ENCODE measurements around the gene ATXN2L.
"Not testable (repeated sequence)": the region's sequence is repeated elsewhere in the genome, so short reads cannot be mapped to it uniquely, and the experiment has no call there.

Gene ATXN2L

DNA sequence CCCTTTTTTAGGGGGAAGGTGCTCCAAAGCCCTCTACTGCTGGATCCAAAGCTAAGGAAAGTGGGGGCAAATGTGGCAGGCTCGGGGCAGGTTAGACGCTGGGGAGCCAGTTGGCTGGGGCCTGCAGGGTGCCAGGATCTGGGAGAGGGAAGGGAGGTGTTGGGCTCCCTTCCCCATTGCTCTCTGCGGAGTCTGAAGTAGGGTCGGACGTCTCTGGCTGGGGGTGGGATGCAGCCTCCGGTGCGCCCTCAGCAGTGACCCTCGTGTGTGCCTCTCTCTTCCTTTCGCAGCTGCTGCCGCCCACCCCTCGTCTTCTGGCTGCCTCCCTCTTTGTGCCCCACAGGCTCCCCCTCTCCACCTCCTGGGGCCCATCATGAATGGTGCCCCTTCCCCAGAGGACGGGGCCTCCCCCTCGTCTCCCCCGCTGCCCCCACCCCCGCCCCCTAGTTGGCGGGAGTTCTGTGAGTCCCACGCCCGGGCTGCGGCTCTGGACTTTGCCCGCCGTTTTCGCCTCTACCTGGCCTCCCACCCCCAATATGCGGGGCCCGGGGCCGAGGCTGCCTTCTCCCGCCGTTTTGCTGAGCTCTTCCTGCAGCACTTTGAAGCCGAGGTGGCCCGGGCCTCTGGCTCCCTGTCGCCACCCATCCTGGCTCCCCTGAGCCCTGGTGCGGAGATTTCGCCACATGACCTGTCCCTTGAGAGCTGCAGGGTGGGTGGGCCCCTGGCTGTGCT, 43.1 kb downstream of the ATXN2L start:
- TF ChIP-seq, protein P1, sequence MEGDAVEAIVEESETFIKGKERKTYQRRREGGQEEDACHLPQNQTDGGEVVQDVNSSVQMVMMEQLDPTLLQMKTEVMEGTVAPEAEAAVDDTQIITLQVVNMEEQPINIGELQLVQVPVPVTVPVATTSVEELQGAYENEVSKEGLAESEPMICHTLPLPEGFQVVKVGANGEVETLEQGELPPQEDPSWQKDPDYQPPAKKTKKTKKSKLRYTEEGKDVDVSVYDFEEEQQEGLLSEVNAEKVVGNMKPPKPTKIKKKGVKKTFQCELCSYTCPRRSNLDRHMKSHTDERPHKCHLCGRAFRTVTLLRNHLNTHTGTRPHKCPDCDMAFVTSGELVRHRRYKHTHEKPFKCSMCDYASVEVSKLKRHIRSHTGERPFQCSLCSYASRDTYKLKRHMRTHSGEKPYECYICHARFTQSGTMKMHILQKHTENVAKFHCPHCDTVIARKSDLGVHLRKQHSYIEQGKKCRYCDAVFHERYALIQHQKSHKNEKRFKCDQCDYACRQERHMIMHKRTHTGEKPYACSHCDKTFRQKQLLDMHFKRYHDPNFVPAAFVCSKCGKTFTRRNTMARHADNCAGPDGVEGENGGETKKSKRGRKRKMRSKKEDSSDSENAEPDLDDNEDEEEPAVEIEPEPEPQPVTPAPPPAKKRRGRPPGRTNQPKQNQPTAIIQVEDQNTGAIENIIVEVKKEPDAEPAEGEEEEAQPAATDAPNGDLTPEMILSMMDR (conservative IDR thresholded peaks at IDR 0.05; ENCODE audit: low read depth, low read length) = no peak
- no peak overlapping the region for H3K4me3 ChIP-seq (ENCODE audit: low read depth, low read length)

GRCh38 chr16:28866454-28866804, 43.6 kb downstream of the ATXN2L start:
- TF ChIP-seq, protein P1 (conservative IDR thresholded peaks at IDR 0.05; ENCODE audit: low read depth, low read length) = no peak
- DNase-seq (ENCODE audit: low read depth) = no peak
- H3K4me3 ChIP-seq (ENCODE audit: low read depth, low read length) = no peak overlapping the region

More for the DNA sequence above, 43.1 kb downstream of the ATXN2L start:
- DNase-seq (ENCODE audit: low read depth) = no peak

- DNase-seq (ENCODE audit: low read depth) = no peak
- TF ChIP-seq, protein P1 (conservative IDR thresholded peaks at IDR 0.05; ENCODE audit: low read depth, low read length) = no peak
- no peak overlapping the region for H3K4me3 ChIP-seq (ENCODE audit: low read depth, low read length)
These were observed 44.4 kb downstream of the ATXN2L start for GRCh38 chr16:28867241-28867640.

DNA sequence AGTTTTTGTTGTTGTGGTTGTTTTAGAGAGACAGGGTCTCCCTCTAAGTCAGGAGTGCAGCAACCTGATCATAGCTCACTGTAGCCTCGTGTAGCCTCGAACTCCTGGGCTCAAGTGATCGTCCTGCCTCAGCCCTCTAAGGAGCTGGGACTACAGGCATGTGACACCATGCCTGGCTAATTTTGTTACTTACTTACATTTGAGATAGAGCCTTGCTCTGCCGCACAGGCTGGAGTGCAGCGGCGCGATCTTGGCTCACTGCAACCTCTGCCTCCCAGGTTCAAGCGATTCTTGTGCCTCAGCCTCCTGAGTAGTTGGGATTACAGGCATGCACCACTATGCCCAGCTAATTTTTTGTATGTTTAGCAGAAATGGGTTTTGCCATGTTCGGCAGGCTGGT, 44.8 kb downstream of the ATXN2L start:
- not testable (repeated sequence) for H3K4me3 ChIP-seq (ENCODE audit: low read depth, low read length); DNase-seq (ENCODE audit: low read depth)

DNA sequence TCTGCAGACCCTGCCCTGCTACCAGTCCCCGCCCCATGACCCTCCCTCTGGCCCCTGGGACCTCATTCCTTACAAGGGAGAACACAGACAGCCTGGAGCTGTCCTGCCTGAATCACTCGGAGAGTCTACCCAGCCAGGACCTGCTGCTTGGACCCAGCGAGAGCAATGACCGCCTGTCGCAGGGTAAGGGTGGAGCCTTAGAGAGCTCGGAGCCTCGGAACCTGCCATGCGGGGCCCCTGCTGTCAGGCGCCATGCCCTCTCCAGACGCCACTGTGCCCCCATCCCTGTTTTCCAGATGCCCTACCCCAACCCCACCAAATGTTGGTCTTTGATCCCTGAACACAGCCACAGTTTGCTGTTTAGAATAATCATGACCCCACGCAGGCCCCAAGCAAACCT, 46.4 kb downstream of the ATXN2L start:
- H3K4me3 ChIP-seq (ENCODE audit: low read depth, low read length) = no peak overlapping the region
- DNase-seq (ENCODE audit: low read depth) = no peak
- TF ChIP-seq, protein P1 (conservative IDR thresholded peaks at IDR 0.05; ENCODE audit: low read depth, low read length) = no peak

- no peak for DNase-seq (ENCODE audit: low read depth)
- TF ChIP-seq, protein P1 (conservative IDR thresholded peaks at IDR 0.05; ENCODE audit: low read depth, low read length) = no peak
- no peak overlapping the region for H3K4me3 ChIP-seq (ENCODE audit: low read depth, low read length)
These were observed 50.2 kb downstream of the ATXN2L start for GRCh38 chr16:28872952-28873351.

DNA sequence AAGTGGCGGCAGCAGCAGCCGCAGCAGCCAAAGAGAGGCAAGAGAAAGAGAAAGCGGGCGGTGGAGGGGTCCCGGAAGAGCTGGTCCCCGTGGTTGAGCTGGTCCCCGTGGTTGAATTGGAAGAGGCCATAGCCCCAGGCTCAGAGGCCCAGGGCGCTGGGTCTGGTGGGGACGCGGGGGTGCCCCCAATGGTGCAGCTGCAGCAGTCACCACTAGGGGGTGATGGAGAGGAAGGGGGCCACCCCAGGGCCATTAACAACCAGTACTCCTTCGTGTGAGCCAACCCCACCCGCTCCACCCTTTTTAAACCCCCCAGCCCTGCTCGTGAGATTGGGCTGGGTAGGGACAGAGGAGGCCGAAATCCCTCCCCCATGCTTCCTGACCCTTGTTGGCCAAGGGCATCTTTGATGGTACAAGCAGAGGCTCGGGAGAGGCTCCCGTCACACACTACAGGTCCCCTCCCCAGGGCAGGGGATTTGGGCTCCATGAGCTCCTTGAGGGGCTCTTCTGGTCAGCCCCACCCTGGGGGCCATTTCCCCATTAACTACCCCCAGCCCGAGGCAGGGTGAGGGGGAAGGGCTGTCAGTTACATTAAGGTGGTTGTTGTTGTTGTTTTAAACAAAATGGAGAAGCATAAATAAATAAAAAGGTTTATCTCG, 50.9 kb downstream of the ATXN2L start:
- H3K4me3 ChIP-seq (ENCODE audit: low read depth, low read length) = no peak overlapping the region
- TF ChIP-seq, protein P1 (conservative IDR thresholded peaks at IDR 0.05; ENCODE audit: low read depth, low read length) = peak; percentile 72
- DNase-seq (ENCODE audit: low read depth) = no peak
